Neural progenitor cell (in vitro differentiated cells): ENCODE data around the gene RBM19.

Source experiments
- CTCF ChIP-seq: fragments of 200-600 bp; sonication (generic); IDR thresholded peaks from 2 replicates; pipeline ENCODE4 v1.5.1; 2017; ENCODE audit warnings: antibody characterized with exemption, mild to moderate bottlenecking
- EZH2 ChIP-seq: fragments of 200-600 bp; sonication (generic); IDR thresholded peaks from 2 replicates; pipeline ENCODE4 v1.6.1; 2017; ENCODE audit warnings: antibody characterized with exemption, mild to moderate bottlenecking, moderate library complexity

GRCh38 chr12:113971392-113971791, 5.3 kb upstream of the RBM19 start:
- TF ChIP-seq CTCF (no peak), EZH2 (no peak)
